SU-DHL-6 (cell line): ENCODE measurements around the gene SETD2.

Experiments used
- CTCF ChIP-seq: fragments of 200-600 bp; sonication (generic); IDR thresholded peaks from one replicate; pipeline ENCODE4 v1.5.1; 2017; ENCODE audit warnings: antibody characterized with exemption, mild to moderate bottlenecking, low read length, moderate library complexity; ENCODE audit not compliant: insufficient read depth, poor library complexity, severe bottlenecking
- EZH2phosphoT487 ChIP-seq: fragments of 200-600 bp; sonication (generic), shearing (Covaris generic); conservative IDR thresholded peaks from 2 replicates; pipeline ENCODE4 v1.6.1; 2018; ENCODE audit warnings: mild to moderate bottlenecking, antibody characterized with exemption, low read length, moderate library complexity, mixed read lengths

- TF ChIP-seq EZH2phosphoT487 (no peak), CTCF (no peak)
Measured at GRCh38 chr3:47098910-47099309, 65.0 kb downstream of the SETD2 start.
